ENCODE data around the gene RGS9BP. TPM values are rescaled to one million over a fixed set of nuclear protein-coding genes. Genes with fewer than 3 reads are reported as not detected.

RGS9BP gene
- total RNA-seq, 4 donors from 2014 or later = 0.19 to 0.79 (median 0.28) TPM

DNA sequence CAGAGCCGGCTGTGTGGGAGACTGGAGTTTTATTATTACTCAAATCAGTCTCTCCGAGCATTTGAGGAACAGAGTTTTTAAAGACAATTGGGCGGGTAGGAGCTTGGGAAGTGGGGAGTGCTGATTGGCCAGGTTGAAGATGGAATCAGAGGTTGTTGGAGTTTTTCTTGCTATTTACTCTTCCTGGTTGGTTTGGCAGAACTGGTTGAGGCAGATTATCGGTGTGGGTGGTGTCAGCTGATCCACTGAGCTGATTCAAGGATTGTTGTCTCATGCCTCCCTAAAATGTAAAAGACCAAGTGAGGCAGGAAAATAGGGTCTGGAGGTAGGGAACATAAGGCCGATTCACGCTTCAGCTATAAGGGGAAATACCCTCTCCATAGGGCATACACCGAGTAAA, 42.6 kb downstream of the RGS9BP start:
- TF ChIP-seq, protein P1, sequence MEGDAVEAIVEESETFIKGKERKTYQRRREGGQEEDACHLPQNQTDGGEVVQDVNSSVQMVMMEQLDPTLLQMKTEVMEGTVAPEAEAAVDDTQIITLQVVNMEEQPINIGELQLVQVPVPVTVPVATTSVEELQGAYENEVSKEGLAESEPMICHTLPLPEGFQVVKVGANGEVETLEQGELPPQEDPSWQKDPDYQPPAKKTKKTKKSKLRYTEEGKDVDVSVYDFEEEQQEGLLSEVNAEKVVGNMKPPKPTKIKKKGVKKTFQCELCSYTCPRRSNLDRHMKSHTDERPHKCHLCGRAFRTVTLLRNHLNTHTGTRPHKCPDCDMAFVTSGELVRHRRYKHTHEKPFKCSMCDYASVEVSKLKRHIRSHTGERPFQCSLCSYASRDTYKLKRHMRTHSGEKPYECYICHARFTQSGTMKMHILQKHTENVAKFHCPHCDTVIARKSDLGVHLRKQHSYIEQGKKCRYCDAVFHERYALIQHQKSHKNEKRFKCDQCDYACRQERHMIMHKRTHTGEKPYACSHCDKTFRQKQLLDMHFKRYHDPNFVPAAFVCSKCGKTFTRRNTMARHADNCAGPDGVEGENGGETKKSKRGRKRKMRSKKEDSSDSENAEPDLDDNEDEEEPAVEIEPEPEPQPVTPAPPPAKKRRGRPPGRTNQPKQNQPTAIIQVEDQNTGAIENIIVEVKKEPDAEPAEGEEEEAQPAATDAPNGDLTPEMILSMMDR (IDR thresholded peaks at IDR 0.05) = no peak
- ATAC-seq (ENCODE audit: low FRiP score) = no peak
- no peak for DNase-seq (ENCODE audit: low spot score)

DNA sequence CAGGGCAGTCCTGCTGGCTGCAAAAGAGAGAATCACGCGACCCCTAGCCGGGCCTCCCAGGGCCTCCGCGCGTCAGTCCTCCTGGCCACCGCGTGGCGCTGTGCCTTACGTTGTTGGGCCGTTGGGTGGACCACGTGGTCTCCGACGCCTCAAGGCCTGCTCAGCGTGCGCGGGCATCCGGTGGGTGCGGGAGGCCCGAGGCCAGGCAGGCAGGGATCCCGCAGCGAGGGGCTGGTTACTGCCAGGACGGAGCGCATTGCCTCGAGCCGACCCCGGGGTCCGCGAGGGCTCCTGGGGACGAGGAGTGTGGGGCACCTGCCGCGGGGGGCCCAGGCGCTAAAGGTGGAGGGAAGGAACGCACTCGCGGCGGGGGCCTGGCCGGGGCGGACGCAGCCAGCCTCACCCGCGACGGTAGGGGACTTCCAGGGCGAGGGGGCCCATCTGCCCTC, 44.0 kb downstream of the RGS9BP start, which contains the start of gene TDRD12:
Gene TDRD12, plus strand, starts transcription at position 157 of the 449 bp plus-strand sequence. CDS start 306 bp downstream, outside the sequence.
- TF ChIP-seq, protein P1 (IDR thresholded peaks at IDR 0.05) = no peak
- DNase-seq (ENCODE audit: low spot score) = no peak
- ATAC-seq (ENCODE audit: low FRiP score) = no peak

DNA sequence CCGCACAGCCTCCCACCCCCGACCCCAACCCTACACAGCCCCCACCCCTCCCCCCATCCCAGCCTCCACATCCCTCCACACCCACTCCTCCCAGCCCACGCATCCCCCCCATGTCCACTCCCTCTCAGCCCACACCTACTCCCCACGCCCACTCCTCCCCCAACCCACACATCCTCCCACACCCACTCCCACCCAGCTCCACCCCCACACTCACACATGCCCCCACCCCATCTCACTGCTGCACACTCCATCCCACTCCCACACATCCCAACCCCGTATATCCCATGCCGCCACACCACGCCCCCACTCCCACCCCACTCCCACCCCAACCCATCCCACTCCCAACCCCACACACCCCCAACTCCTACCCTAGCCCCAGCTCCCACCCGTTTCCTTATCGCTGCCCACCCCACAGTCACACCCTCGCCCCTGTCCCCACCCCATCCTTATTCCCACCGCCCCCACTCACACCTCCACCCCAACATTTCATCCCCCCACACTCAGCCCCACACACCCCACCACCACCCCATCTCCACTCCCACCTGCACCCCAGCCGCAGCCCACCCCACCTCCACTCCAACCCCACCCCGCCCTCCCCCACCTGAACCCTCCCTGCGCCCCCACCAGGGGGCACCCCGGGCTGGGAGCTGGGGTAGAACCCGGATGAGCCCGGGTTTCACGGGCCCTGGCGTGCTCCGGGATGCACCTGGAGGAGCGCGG, 44.7 kb downstream of the RGS9BP start:
- no peak for DNase-seq (ENCODE audit: low spot score)
- ATAC-seq (ENCODE audit: low FRiP score) = no peak
- TF ChIP-seq, protein P1 (IDR thresholded peaks at IDR 0.05) = no peak

DNA sequence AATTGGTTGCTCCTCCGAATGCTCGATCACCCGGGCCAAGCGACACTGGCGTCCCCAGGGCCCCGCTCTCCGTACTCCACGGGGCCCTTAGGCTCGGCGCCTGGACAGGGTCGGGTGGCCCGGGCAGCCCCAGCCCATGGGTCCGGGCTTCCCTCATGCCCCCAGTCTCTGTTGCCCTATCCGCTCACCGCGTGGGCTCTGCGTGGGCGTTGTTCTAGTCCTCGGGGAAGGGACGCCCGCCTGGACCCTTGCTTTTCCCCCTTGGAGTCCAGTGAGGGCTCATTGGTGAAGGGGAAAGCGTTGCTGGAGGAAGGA, 45.2 kb downstream of the RGS9BP start:
- DNase-seq (ENCODE audit: low spot score) (no peak), ATAC-seq (ENCODE audit: low FRiP score) (no peak)
- TF ChIP-seq, protein P1 (IDR thresholded peaks at IDR 0.05) = no peak

Small RNA genes lying within 50 kb of the gene (small RNA-seq; reads per million reads assigned to genes)
- gene RN7SL789P = not detected

Other genes starting within 250 kb of the RGS9BP start
- 100 to 1,000 TPM in 1 of 4 donors, 10 to 100 TPM in 3; 75.2 to 118 (median 97.3) TPM for gene PDCD5, start 94.7 kb upstream of the RGS9BP start, total RNA-seq
- 10 to 100 TPM; 22.7 to 38.5 (median 30.1) TPM for gene ANKRD27, start 668 bp upstream of the RGS9BP start, total RNA-seq
- gene NUDT19, start 16.0 kb downstream of the RGS9BP start, total RNA-seq = 10 to 100 TPM in 2 of 4 donors, 1 to 10 TPM in 2; 6.1 to 15.9 (median 9.7) TPM
- gene TDRD12, start 43.9 kb downstream of the RGS9BP start, total RNA-seq = 1 to 10 TPM in 1 of 4 donors, under 1 TPM in 1, not detected in 2; 0.50 to 1.3 TPM
- 1 to 10 TPM in 1 of 4 donors, under 1 TPM in 1, not detected in 2; 0.36 to 1.4 TPM for gene SLC7A9, start 193.9 kb downstream of the RGS9BP start, total RNA-seq